ENCODE data around the gene STRN3.

DNA sequence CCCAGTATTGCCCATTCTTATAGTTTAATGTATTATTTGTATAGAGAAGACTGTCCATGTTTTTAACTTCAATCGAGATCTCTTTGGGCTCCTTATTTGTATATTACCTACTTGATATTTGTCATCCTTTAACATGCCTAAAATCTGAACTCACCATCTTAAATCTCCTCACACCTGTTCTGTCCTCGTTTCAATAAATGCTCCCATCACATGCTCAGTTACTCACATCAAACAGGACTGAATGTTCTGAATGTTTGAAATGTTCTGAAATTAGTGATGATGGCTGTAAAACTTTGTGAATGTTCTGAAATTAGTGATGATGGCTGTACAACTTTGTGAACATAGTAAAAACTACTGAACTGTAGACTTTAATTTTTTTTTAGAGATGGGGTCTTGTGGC lies 117.4 kb downstream of the STRN3 start:
- TF ChIP-seq, protein P1, sequence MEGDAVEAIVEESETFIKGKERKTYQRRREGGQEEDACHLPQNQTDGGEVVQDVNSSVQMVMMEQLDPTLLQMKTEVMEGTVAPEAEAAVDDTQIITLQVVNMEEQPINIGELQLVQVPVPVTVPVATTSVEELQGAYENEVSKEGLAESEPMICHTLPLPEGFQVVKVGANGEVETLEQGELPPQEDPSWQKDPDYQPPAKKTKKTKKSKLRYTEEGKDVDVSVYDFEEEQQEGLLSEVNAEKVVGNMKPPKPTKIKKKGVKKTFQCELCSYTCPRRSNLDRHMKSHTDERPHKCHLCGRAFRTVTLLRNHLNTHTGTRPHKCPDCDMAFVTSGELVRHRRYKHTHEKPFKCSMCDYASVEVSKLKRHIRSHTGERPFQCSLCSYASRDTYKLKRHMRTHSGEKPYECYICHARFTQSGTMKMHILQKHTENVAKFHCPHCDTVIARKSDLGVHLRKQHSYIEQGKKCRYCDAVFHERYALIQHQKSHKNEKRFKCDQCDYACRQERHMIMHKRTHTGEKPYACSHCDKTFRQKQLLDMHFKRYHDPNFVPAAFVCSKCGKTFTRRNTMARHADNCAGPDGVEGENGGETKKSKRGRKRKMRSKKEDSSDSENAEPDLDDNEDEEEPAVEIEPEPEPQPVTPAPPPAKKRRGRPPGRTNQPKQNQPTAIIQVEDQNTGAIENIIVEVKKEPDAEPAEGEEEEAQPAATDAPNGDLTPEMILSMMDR (IDR thresholded peaks at IDR 0.05), result no peak
- TF ChIP-seq EP300 (IDR thresholded peaks at IDR 0.05) (no peak), POLR2A (IDR thresholded peaks at IDR 0.05) (no peak)
